GM15510 (cell line): ENCODE data around the gene TOGARAM1.

Source experiments
- POLR2A ChIP-seq: IDR thresholded peaks from 3 replicates; pipeline ENCODE4 v1.6.1; 2011; ENCODE audit warnings: borderline replicate concordance; ENCODE audit not compliant: insufficient read length; ENCODE audit errors: extremely low read depth

The TOGARAM1 gene

DNA sequence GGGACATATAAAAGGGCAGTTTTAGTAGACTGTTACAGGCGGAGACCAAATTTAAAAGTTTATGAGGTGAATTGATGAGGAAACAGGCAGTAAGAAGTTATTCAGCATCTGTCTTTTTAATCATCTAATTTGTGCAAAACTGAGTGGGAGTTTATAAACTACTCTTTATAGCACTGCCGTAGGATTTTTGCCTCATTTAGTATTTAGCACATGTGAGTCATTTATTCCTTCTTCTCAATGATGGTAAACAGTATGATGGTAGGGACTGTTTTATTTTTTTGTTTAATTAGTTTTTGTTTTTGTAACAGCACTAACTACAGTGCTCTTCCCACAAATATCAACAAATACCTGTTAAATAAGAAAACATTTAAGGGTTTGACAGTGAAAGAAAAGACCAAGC, 20.6 kb downstream of the TOGARAM1 start:
- no peak for TF ChIP-seq POLR2A

DNA sequence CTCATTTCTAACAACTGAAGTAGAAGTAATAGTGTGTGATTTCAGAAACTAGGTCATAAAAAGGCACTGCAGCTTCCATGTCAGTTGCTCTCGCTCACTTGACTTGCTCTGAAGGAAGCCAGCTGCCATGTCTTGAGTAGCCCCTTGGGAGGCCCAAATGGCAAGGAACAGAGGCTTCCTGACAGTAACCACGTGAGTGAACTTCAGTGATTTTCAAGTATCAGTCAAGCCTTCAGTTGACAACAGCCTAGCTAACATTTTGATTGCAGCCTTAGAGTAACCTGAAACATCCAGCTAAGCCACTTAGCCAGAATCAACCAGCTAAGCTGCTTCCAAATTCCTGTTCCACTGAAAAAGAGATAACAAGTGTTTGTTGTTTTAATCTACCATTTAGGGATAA, 26.7 kb downstream of the TOGARAM1 start:
- no peak for TF ChIP-seq POLR2A

DNA sequence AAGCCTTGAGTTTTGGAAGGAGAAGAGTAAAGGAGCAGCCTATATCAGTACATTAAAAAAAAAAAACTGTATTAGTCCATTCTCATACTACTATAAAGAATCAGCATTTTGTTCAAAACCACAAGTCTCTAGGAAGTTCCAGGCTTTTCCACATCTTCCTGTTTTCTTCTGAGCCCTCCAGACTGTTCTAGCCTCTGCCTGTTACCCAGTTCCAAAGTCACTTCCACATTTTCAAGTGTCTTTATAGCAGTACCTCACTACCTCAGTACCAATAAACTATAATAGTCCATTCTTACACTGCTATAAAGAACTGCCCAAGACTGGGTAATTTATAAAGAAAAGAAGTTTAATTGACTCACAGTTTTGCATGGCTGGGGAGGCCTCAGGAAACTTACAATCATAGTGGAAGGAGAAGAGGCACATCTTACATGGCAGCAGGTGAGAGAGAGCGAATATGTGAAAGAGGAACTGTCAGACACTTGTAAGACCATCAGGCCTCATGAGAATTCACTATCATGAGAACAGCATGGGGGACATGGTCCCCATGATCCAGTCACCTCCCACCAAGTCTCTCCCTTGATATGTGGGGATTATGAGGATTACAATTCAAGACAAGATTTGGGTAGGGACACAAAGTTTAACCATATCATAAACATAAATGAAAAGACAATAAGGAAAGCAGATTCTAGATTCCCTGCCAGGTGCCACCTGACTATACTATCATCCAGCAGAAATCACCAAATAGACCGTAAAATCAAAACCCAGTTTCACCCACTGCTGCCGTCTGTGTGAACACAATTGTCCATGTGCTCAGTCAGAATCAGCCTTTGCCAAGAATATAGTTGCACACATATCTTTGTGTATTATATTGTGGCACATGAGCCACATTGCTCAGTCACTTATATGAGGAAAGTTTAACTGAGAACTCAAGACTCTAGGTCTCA, 27.8 kb downstream of the TOGARAM1 start:
- TF ChIP-seq POLR2A, result no peak

DNA sequence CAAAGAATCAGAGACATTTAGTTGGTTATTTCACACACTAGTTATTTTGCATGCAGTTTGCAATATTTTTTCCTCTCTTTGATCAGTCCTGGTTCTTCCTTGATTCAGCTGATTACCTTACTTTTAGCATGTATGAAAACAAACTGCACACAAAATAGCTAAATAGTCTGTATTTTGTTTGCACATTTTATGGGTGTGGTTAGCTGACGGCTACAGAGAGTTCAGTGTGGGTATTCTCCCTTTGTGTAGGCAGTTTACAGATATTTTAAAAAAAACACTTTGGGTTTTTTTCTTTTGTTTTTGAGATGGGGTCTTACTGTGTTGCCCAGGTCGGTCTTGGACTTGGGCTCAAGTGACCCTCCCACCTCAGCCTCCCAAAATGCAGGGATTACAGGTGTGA, 28.5 kb downstream of the TOGARAM1 start:
- no peak for TF ChIP-seq POLR2A

DNA sequence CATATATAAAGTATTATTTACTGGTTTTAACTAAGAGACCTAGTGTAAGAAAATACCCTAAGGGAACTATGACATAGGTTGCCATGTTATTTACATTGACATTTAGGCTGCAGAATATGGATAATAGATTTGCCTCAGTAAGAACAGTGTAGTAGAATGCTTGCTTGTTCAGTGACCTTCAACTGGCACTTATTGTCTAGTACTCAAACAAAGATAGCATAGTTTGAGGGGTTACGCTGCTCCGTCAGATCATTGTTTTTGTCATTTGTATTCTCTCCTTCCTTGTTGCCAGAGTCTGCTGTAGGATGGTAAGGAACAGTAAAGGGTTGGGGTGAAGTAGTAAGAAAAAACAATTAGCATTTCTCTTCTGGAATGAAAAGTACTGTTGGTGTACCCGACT, 33.2 kb downstream of the TOGARAM1 start:
- TF ChIP-seq POLR2A, result no peak

DNA sequence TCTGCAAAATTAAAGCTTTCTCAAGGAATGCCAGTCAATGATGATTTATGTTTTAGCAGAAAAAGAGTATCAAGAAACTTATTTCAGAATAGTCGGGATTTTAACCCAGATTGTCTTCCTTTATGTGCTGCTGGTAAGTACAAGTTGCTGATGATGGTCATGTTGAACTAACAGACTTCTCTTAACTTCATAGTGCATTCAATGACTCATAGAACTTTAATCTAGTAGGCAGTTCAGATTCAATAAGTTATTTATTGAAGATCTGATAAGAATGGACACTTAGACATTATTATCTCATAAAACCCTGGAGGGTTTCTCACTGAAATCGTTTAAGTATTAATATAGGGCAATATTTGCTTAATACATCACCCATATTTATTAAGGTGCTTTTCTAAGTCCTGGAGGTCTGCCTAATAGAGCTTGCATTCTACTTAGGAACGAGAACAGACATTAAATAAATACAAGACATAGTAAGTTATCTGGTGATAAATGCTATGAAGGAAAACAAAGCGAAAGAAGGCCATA, 33.8 kb downstream of the TOGARAM1 start:
- TF ChIP-seq POLR2A, result no peak

DNA sequence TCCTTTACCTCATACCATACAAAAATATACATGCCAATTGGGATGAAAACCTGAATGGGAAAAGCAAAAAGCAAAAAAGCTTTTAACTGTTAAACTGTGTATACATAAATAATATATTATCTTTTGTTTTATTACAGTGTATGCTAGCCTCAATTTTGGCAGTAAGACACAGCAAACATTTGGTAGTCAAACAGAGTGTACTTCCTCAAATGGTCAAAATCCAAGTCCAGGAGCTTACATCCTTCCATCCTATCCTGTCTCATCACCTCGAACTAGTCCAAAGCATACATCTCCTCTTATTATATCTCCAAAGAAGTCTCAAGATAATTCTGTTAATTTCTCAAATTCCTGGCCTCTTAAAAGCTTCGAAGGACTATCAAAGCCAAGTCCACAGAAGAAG, 41.9 kb downstream of the TOGARAM1 start:
- TF ChIP-seq POLR2A, result no peak

DNA sequence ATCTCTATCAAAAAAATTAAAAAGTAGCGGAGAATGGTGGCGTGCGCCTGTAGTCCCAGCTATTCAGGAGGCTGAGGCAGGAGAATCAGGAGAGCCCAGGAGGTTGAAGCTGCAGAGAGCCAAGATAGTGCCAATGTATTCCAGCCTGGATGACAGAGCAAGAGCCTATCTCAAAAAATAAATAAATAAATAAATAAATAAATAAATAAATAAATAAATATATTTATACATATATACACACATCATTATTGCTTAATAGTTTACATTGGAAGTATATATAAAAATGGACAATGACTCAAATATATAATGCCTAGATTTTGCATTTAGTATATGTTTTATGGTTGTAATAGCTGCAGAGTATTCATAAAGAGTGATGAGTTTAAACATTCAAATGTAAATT, 53.1 kb downstream of the TOGARAM1 start:
- TF ChIP-seq POLR2A, result no peak

DNA sequence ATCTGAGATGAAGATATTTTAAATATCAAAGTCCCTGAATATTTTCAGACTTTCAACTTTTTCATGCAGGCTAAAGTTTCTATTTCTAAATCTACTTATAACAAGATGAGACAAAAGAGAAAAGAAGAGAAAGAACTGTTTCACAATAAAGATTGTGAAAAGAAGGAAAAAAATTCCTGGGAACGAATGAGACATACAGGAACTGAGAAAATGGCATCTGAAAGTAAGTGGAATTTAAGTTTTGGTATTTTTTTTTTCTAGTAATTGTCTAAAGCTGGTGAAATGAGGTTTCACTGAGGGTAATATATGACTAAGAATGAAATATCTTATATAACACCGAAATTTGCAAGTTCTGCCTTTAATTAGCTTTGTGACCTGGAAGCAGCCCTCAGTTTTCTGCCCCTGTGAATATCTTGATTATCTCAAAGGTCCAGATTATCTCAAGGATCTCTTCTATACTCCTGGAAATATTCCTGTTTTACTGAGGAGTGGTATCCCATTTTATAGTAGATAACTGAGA, 66.2 kb downstream of the TOGARAM1 start:
- TF ChIP-seq POLR2A, result no peak

DNA sequence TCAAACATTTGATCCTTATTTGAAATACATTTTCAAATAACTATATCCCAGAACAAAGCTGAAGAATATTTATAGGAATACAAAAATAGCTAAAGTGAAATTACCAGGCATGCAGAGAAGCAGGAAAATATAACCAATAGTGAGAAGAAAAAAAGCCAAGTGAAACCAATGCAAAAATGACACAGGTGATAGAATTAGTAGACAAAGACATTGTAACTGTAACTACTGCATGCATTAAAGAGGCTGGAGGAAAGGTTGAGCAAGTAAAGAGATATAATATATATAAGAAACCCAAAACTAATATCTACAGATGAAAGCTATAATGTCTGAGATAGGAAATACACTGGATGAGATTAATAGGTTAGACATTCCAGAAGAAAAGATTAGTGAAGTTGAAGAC, 72.7 kb downstream of the TOGARAM1 start:
- no peak for TF ChIP-seq POLR2A

DNA sequence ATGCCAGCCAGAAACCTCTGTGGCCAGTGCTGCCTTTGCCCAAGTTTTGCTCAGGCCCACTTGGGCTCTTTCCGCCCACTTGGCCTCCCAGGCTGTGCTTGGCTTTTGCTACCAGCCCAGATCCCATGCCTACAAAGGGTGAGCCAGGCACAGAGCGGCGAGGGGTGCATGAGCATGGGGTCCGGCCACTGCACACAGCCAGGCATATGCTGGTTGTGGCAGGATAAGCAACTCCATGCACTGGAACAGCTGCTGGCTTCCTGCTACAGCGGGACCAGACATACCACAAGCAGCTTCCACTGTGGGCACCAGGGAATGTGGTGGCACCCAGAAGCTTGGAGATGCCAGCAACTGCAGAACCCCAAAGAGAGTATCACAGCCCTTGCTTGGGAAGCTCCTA, 76.3 kb downstream of the TOGARAM1 start:
- no peak for TF ChIP-seq POLR2A

DNA sequence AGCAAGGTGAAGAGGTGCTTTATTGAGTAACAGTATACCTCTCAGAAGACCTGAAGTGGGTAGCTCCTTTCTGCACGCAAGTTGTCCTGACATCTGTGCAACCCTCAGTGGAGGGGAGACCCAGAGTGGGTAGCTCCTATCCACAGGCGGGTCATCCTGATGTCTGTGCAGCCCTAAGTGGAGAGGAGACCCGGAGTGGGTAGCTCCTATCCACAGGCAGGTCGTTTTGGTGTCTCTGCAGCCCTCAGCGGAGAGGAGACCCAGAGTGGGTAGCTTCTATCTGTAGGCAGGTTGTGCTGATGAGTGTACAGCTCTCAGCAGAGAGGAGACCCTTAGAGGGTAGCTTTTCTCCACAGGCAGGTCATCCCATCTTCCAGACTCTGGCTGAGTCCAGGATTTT, 76.9 kb downstream of the TOGARAM1 start:
- no peak for TF ChIP-seq POLR2A

DNA sequence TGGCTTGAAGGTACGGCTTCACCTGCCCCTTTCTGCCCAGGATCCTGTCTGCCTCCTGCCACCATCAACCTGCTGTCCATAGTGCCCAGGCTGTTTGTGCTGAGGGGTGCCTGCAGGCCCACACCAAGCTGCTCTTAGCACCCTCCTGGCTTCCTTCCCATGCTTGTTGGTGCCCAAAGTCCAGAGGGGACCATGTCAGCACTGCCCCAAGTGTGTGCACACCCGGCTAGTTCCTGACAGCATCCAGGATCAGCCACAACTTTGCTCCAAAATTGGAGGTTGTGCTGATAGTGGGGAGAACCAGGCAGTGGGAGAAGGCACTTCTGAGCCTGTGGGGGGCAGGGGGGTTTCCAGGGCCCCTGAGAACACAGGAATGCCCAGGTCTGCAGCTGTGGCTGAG, 77.4 kb downstream of the TOGARAM1 start:
- TF ChIP-seq POLR2A, result no peak

DNA sequence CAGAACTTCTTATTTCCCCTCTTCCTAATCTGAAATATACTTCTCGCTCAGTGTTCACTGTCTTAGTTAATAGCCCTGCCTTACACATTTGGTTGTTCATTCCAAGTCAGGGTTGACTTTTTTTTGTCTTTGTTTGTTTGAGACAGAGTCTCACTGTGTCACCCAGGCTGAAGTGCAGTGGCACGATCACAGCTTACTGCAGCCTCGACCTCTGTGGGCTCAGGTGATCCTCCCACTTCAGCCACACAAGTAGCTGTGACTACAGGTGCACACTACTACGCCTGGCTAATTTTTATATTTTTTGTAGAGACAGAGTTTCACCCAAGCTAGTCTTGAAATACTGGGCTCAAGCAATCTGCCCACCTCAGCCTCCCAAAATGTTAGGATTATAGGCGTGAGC, 79.7 kb downstream of the TOGARAM1 start:
- TF ChIP-seq POLR2A, result no peak

DNA sequence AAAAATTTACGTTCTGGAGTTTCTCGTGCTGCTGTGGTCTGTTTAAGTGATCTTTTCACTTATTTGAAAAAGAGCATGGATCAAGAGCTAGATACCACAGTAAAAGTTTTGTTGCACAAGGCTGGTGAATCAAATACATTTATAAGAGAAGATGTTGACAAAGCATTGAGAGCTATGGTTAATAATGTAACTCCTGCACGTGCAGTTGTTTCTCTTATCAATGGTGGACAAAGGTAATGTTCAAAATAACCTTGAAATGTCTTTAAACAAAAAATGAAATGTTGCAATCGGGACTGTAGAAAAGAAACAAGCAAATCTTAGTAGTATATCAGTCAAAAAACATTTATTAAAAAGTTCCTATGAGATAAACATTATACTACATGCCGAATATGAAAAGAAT, 82.6 kb downstream of the TOGARAM1 start:
- TF ChIP-seq POLR2A, result no peak

DNA sequence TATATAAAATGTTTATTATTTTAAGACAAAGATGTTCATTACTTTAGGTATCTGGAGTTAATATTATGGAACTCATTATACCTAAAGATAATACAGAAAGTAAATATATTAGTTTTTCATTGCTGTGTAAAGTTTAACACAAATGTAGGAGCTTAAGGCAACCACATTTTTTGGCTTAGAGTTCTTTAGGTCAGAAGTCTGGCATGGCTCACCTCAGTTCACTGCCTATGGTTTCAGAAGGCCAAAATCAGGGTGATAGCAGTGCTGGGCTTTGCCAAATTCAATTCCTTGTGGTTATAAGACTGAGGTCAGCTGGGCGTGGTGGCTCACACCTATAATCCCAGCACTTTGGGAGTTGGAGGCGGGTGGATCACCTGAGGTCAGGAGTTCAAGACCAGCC, 86.4 kb downstream of the TOGARAM1 start:
- no peak for TF ChIP-seq POLR2A

DNA sequence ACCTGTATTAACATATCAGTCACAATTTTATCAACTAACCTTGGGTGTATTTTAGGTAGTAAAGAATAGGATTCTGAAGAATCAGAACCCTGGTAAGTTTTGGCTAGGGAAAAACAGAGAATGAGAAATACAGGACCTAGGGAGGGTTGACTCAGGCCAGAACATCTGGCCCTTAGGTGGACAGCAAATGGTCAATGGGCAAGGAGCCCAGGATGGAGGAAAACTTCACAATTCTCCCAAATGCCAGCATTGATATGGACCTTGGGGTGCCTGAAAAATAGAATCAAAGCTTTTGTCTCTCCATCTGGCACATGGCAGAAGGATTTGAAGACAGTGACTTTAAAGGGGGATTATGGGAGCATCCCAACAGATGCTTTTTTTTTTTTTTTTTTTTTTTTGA, 89.2 kb downstream of the TOGARAM1 start:
- TF ChIP-seq POLR2A, result no peak

DNA sequence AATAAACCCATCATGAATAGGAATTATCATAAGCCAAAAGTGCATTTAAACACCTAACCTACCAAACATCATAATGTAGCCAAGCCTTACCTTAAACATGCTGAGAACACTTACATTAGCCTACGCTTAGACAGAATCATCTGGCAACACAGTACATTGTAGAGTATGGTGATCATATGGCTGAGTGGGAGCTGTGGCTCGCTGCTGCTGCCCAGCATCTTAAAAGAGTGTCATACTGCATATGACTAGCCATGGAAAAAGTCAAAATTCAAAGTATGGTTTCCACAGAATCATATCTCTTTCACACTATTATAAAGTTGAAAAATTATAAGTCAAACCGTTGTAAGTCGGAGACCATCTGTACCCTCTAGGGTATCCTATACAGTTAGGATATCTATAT, 89.9 kb downstream of the TOGARAM1 start:
- no peak for TF ChIP-seq POLR2A
